ENCODE data around the gene ZNF726.
"Not testable (repeated sequence)": the region's sequence is repeated elsewhere in the genome, so short reads cannot be mapped to it uniquely, and the experiment has no call there.

Gene ZNF726

GRCh38 chr19:23946569-23946968 is 31.9 kb downstream of the ZNF726 start:
- no peak for DNase-seq (ENCODE audit: low spot score)

GRCh38 chr19:23949611-23950010 is 34.9 kb downstream of the ZNF726 start:
- no peak for DNase-seq (ENCODE audit: low spot score)

- no peak for DNase-seq (ENCODE audit: low spot score)
These were observed 41.4 kb downstream of the ZNF726 start for GRCh38 chr19:23956051-23956450.

- no peak for DNase-seq (ENCODE audit: low spot score)
These were observed 43.1 kb downstream of the ZNF726 start for GRCh38 chr19:23957660-23958281.

- not testable (repeated sequence) for DNase-seq (ENCODE audit: low spot score)
These were observed 48.7 kb downstream of the ZNF726 start for GRCh38 chr19:23963396-23963795.

GRCh38 chr19:23963881-23964280 is 49.2 kb downstream of the ZNF726 start:
- not testable (repeated sequence) for DNase-seq (ENCODE audit: low spot score)

- not testable (repeated sequence) for DNase-seq (ENCODE audit: low spot score)
These were observed 49.6 kb downstream of the ZNF726 start for GRCh38 chr19:23964334-23964733.

- DNase-seq (ENCODE audit: low spot score), result no peak
These were observed 54.9 kb downstream of the ZNF726 start for GRCh38 chr19:23969630-23970029.

- DNase-seq (ENCODE audit: low spot score), result no peak
These were observed 56.9 kb downstream of the ZNF726 start for GRCh38 chr19:23971598-23971997.

- DNase-seq (ENCODE audit: low spot score), result no peak
These were observed 57.5 kb downstream of the ZNF726 start for GRCh38 chr19:23972161-23972560.

- no peak for DNase-seq (ENCODE audit: low spot score)
These were observed 60.3 kb downstream of the ZNF726 start for GRCh38 chr19:23974941-23975340.

GRCh38 chr19:23976631-23977030 is 61.9 kb downstream of the ZNF726 start:
- DNase-seq (ENCODE audit: low spot score), result not testable (repeated sequence)

- not testable (repeated sequence) for DNase-seq (ENCODE audit: low spot score)
These were observed 62.6 kb downstream of the ZNF726 start for GRCh38 chr19:23977256-23977655.

- DNase-seq (ENCODE audit: low spot score), result no peak
These were observed 63.4 kb downstream of the ZNF726 start for GRCh38 chr19:23978068-23978467.

GRCh38 chr19:23980805-23981204 is 66.1 kb downstream of the ZNF726 start:
- DNase-seq (ENCODE audit: low spot score), result no peak

- no peak for DNase-seq (ENCODE audit: low spot score)
These were observed 67.2 kb downstream of the ZNF726 start for GRCh38 chr19:23981863-23982262.

GRCh38 chr19:23983406-23983805 is 68.7 kb downstream of the ZNF726 start:
- no peak for DNase-seq (ENCODE audit: low spot score)
